A549 treated with AZD2906 at 1 μM for 4 hours (cell line): ENCODE data around the gene CALHM2. TPM values are rescaled to one million over a fixed set of nuclear protein-coding genes. Genes with fewer than 3 reads are reported as not detected.

Source experiments
- total RNA-seq: library from RNA; stranded (reverse); fragments of 200-300 nt; extraction: Qiagen RNA extraction; gene quantifications from 5 replicates; pipeline ENCODE4 v1.2.3, GENCODE V29; 2022

CALHM2 gene
- 4.2 to 5.9 TPM (median 5.2 TPM) in 5 replicates for total RNA-seq

GRCh38 chr10:103451831-103452505 lies at the start of gene CALHM2:
TSS of gene CALHM2 (minus strand) at chr10:103452370. CDS start at chr10:103449941, 2,429 bp downstream.

GRCh38 chr10:103493362-103493915 lies 41.3 kb upstream of the CALHM2 start, which contains the start of gene NEURL1:
TSS of gene NEURL1 (plus strand) at chr10:103493705. CDS start at chr10:103494388, 683 bp downstream.

GRCh38 chr10:103479135-103479534 lies 27.0 kb upstream of the CALHM2 start, which contains the start of gene CALHM3:
TSS of gene CALHM3 (minus strand) at chr10:103479240. CDS start at chr10:103479032, 208 bp downstream.

GRCh38 chr10:103458720-103459119 lies 6.5 kb upstream of the CALHM2 start, which contains the start of gene CALHM1:
TSS of gene CALHM1 (minus strand) at chr10:103458900. CDS start at chr10:103458751, 149 bp downstream.

Other genes with a start within 250 kb of the CALHM2 start
- 0.07 TPM in 2 of 5 replicates, not detected in the others for gene RPEL1, start 206.5 kb downstream of the CALHM2 start, total RNA-seq
- gene INA, start 175.2 kb downstream of the CALHM2 start, total RNA-seq: 16.7 to 23.7 TPM (median 18.3 TPM) in 5 replicates
- 10.5 to 12.8 TPM (median 11.0 TPM) in 5 replicates for gene PCGF6, start 101.2 kb downstream of the CALHM2 start, total RNA-seq
- 2.5 to 3.4 TPM (median 2.7 TPM) in 5 replicates for gene TAF5, start 84.4 kb downstream of the CALHM2 start, total RNA-seq
- gene ATP5MK, start 55.9 kb downstream of the CALHM2 start, total RNA-seq: 466 to 497 TPM (median 484 TPM) in 5 replicates
- 35.3 to 40.5 TPM (median 38.3 TPM) in 5 replicates for gene PDCD11, start 55.7 kb downstream of the CALHM2 start, total RNA-seq
- gene CALHM1, start 6.5 kb upstream of the CALHM2 start, total RNA-seq: 0.02 TPM in 1 of 5 replicates, not detected in the others
- 0.23 to 0.52 TPM (median 0.35 TPM) in 5 replicates for gene CALHM3, start 26.9 kb upstream of the CALHM2 start, total RNA-seq
- 0.49 to 0.97 TPM (median 0.55 TPM) in 5 replicates for gene NEURL1, start 41.3 kb upstream of the CALHM2 start, total RNA-seq